ENCODE measurements around the gene PCED1B.
A peak's percentile ranks its signal among the peaks of the same experiment; 100 is the strongest.

Gene PCED1B

GRCh38 chr12:47095446-47096236, 16.2 kb downstream of the PCED1B start:
- H3K4me2 ChIP-seq (ENCODE audit: low read length), result no peak overlapping the region
- H3K23ac ChIP-seq (ENCODE audit: low read length), result no peak overlapping the region
- no peaks in the 10 kb centered on the region for H3K36me3 ChIP-seq (ENCODE audit: control insufficient read depth, insufficient read depth, low read length)
- H3K4me3 ChIP-seq (ENCODE audit: low read length), result no peak overlapping the region
- H3K79me1 ChIP-seq (ENCODE audit: low read length), result no peaks in the 10 kb centered on the region
- H2BK15ac ChIP-seq (replicated peaks; ENCODE audit: low read depth), result no peak overlapping the region
- no peaks in the 10 kb centered on the region for H3K79me2 ChIP-seq (ENCODE audit: control insufficient read depth, insufficient read depth, low read length)
- no peak overlapping the region for H2BK5ac ChIP-seq (ENCODE audit: low read length)
- no peaks in the 10 kb centered on the region for H3K4me1 ChIP-seq (ENCODE audit: control insufficient read depth, low read depth, low read length)
- no peak overlapping the region for H3K4ac ChIP-seq (ENCODE audit: low read depth, low read length)
- no peak for DNase-seq
- no peak overlapping the region for H3K9ac ChIP-seq (ENCODE audit: low read length)
- no peaks in the 10 kb centered on the region for H3K27me3 ChIP-seq (ENCODE audit: insufficient read depth, low read length, poor library complexity)
- no peak overlapping the region for H3K27ac ChIP-seq (ENCODE audit: low read depth, low read length)
- H4K8ac ChIP-seq (ENCODE audit: low read depth, low read length), result no peak overlapping the region
- WGBS (ENCODE audit: extremely low coverage, insufficient coverage, low lambda C conversion rate), result no CpG with 5 or more reads among the region's 3 CpGs
- no peak overlapping the region for H3K56ac ChIP-seq (ENCODE audit: low read length)
- no peak overlapping the region for H4K5ac ChIP-seq (ENCODE audit: low read length)
- H2AK5ac ChIP-seq (ENCODE audit: low read length), result no peak overlapping the region
- H2BK120ac ChIP-seq (ENCODE audit: low read depth, low read length), result no peak overlapping the region
- no peak overlapping the region for H3K18ac ChIP-seq (ENCODE audit: low read length)

DNA sequence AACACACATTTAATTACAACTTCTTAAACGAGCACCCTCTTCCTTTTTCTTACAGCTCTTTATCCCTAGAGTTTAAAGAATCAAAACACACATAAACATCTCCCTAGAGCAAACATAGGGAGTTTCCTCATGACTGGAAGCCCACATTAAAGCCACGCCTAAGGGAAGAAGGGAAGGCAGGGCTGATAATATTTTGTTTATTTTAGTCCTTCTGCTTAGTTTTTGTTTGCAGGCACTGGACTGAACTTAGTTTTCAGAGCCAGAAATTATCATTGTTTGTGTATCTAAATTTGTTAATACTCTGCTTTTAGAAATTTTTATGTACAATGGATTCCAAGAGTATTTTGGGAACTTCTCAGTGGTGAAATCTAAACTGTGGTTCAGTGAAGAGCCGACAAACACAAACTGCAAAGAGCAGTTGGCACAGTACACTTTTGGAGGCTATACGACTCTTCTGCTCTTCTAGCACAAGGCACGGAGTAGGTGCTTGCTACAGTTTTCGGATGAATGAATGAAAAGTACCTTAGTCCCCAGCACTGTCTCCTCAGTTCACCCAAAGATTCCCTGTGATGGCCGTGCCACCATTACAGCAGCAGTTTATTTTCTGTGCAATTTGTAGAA, 18.0 kb downstream of the PCED1B start:
- Histone ChIP-seq H2BK5ac (ENCODE audit: low read length) (no peak overlapping the region), H3K79me2 (ENCODE audit: control insufficient read depth, insufficient read depth, low read length) (no peaks in the 10 kb centered on the region), H3K36me3 (ENCODE audit: control insufficient read depth, insufficient read depth, low read length) (no peaks in the 10 kb centered on the region), H4K8ac (ENCODE audit: low read depth, low read length) (peak overlapping the region; percentile 81), H3K9ac (ENCODE audit: low read length) (no peak overlapping the region), H3K4me3 (ENCODE audit: low read length) (no peak overlapping the region), H2BK15ac (replicated peaks; ENCODE audit: low read depth) (no peak overlapping the region), H2BK120ac (ENCODE audit: low read depth, low read length) (no peak overlapping the region), H4K5ac (ENCODE audit: low read length) (no peak overlapping the region), H3K4me2 (ENCODE audit: low read length) (no peak overlapping the region), H3K27ac (ENCODE audit: low read depth, low read length) (no peak overlapping the region), H3K79me1 (ENCODE audit: low read length) (no peaks in the 10 kb centered on the region), H2AK5ac (ENCODE audit: low read length) (no peak overlapping the region), H3K4me1 (ENCODE audit: control insufficient read depth, low read depth, low read length) (no peaks in the 10 kb centered on the region), H3K18ac (ENCODE audit: low read length) (no peak overlapping the region), H3K4ac (ENCODE audit: low read depth, low read length) (peak overlapping the region; percentile 48), H3K56ac (ENCODE audit: low read length) (no peak overlapping the region), H3K27me3 (ENCODE audit: insufficient read depth, low read length, poor library complexity) (no peaks in the 10 kb centered on the region), H3K23ac (ENCODE audit: low read length) (no peak overlapping the region)
- WGBS (ENCODE audit: extremely low coverage, insufficient coverage, low lambda C conversion rate), result 100% methylated on average over 1 of the region's 7 CpGs
- no peak for DNase-seq

DNA sequence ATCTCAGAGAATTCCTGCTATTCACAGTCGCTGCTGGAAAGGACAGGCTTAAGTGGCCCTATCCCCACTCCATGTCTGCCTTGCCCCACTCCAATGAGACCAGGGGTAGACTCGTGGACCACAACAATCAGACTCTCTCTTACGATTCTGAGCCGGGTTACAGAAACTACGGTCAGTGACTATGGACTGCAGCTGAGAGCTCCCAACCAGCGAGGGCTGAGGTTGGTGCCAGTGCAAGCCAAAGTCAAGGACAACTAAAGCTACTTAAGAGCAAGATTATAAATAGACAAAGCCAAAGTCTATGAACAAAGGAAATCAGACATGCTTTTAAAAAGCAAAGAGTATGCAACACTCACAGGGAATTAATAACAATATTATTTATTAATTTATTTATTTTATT, 18.7 kb downstream of the PCED1B start:
- Histone ChIP-seq H3K4me2 (ENCODE audit: low read length) (no peak overlapping the region), H3K9ac (ENCODE audit: low read length) (no peak overlapping the region), H3K4ac (ENCODE audit: low read depth, low read length) (peak overlapping the region; percentile 59), H3K79me1 (ENCODE audit: low read length) (no peaks in the 10 kb centered on the region), H4K5ac (ENCODE audit: low read length) (no peak overlapping the region), H3K79me2 (ENCODE audit: control insufficient read depth, insufficient read depth, low read length) (no peaks in the 10 kb centered on the region), H2BK5ac (ENCODE audit: low read length) (no peak overlapping the region), H3K18ac (ENCODE audit: low read length) (no peak overlapping the region), H2BK120ac (ENCODE audit: low read depth, low read length) (no peak overlapping the region), H4K8ac (ENCODE audit: low read depth, low read length) (no peak overlapping the region), H3K27me3 (ENCODE audit: insufficient read depth, low read length, poor library complexity) (no peaks in the 10 kb centered on the region), H3K23ac (ENCODE audit: low read length) (peak overlapping the region; percentile 17), H3K4me1 (ENCODE audit: control insufficient read depth, low read depth, low read length) (no peaks in the 10 kb centered on the region), H2BK15ac (replicated peaks; ENCODE audit: low read depth) (no peak overlapping the region), H3K36me3 (ENCODE audit: control insufficient read depth, insufficient read depth, low read length) (no peaks in the 10 kb centered on the region), H3K4me3 (ENCODE audit: low read length) (no peak overlapping the region), H3K56ac (ENCODE audit: low read length) (peak overlapping the region; percentile 47), H2AK5ac (ENCODE audit: low read length) (no peak overlapping the region), H3K27ac (ENCODE audit: low read depth, low read length) (no peak overlapping the region)
- no peak for DNase-seq
- no CpG with 5 or more reads among the region's 6 CpGs for WGBS (ENCODE audit: extremely low coverage, insufficient coverage, low lambda C conversion rate)

GRCh38 chr12:47099610-47100009, 20.2 kb downstream of the PCED1B start:
- H3K9ac ChIP-seq (ENCODE audit: low read length), result no peak overlapping the region
- WGBS (ENCODE audit: extremely low coverage, insufficient coverage, low lambda C conversion rate), result no CpG with 5 or more reads among the region's 2 CpGs
- H3K27me3 ChIP-seq (ENCODE audit: insufficient read depth, low read length, poor library complexity), result no peaks in the 10 kb centered on the region
- no peak overlapping the region for H2BK5ac ChIP-seq (ENCODE audit: low read length)
- H3K79me1 ChIP-seq (ENCODE audit: low read length), result no peaks in the 10 kb centered on the region
- no peak overlapping the region for H3K56ac ChIP-seq (ENCODE audit: low read length)
- H3K18ac ChIP-seq (ENCODE audit: low read length), result no peak overlapping the region
- H3K23ac ChIP-seq (ENCODE audit: low read length), result no peak overlapping the region
- H2BK120ac ChIP-seq (ENCODE audit: low read depth, low read length), result no peak overlapping the region
- H2AK5ac ChIP-seq (ENCODE audit: low read length), result no peak overlapping the region
- no peak for DNase-seq
- no peak overlapping the region for H3K4ac ChIP-seq (ENCODE audit: low read depth, low read length)
- H4K5ac ChIP-seq (ENCODE audit: low read length), result no peak overlapping the region
- no peak overlapping the region for H4K8ac ChIP-seq (ENCODE audit: low read depth, low read length)
- H3K27ac ChIP-seq (ENCODE audit: low read depth, low read length), result no peak overlapping the region
- no peak overlapping the region for H3K4me2 ChIP-seq (ENCODE audit: low read length)
- no peaks in the 10 kb centered on the region for H3K36me3 ChIP-seq (ENCODE audit: control insufficient read depth, insufficient read depth, low read length)
- H3K4me1 ChIP-seq (ENCODE audit: control insufficient read depth, low read depth, low read length), result peaks cover 8% of the 10 kb centered on the region
- no peak overlapping the region for H2BK15ac ChIP-seq (replicated peaks; ENCODE audit: low read depth)
- H3K79me2 ChIP-seq (ENCODE audit: control insufficient read depth, insufficient read depth, low read length), result no peaks in the 10 kb centered on the region
- no peak overlapping the region for H3K4me3 ChIP-seq (ENCODE audit: low read length)

GRCh38 chr12:47100160-47100559, 20.7 kb downstream of the PCED1B start:
- H3K4ac ChIP-seq (ENCODE audit: low read depth, low read length), result no peak overlapping the region
- H3K18ac ChIP-seq (ENCODE audit: low read length), result no peak overlapping the region
- H2AK5ac ChIP-seq (ENCODE audit: low read length), result no peak overlapping the region
- no CpG with 5 or more reads among the region's 2 CpGs for WGBS (ENCODE audit: extremely low coverage, insufficient coverage, low lambda C conversion rate)
- H3K27ac ChIP-seq (ENCODE audit: low read depth, low read length), result no peak overlapping the region
- no peak overlapping the region for H2BK15ac ChIP-seq (replicated peaks; ENCODE audit: low read depth)
- H2BK5ac ChIP-seq (ENCODE audit: low read length), result no peak overlapping the region
- no peak overlapping the region for H3K9ac ChIP-seq (ENCODE audit: low read length)
- no peak for DNase-seq
- H3K79me2 ChIP-seq (ENCODE audit: control insufficient read depth, insufficient read depth, low read length), result no peaks in the 10 kb centered on the region
- H3K4me1 ChIP-seq (ENCODE audit: control insufficient read depth, low read depth, low read length), result peaks cover 11% of the 10 kb centered on the region
- no peak overlapping the region for H2BK120ac ChIP-seq (ENCODE audit: low read depth, low read length)
- H4K5ac ChIP-seq (ENCODE audit: low read length), result no peak overlapping the region
- H3K4me3 ChIP-seq (ENCODE audit: low read length), result no peak overlapping the region
- H3K27me3 ChIP-seq (ENCODE audit: insufficient read depth, low read length, poor library complexity), result no peaks in the 10 kb centered on the region
- H3K36me3 ChIP-seq (ENCODE audit: control insufficient read depth, insufficient read depth, low read length), result no peaks in the 10 kb centered on the region
- H3K79me1 ChIP-seq (ENCODE audit: low read length), result no peaks in the 10 kb centered on the region
- no peak overlapping the region for H3K23ac ChIP-seq (ENCODE audit: low read length)
- H3K4me2 ChIP-seq (ENCODE audit: low read length), result no peak overlapping the region
- H3K56ac ChIP-seq (ENCODE audit: low read length), result no peak overlapping the region
- no peak overlapping the region for H4K8ac ChIP-seq (ENCODE audit: low read depth, low read length)

All from mesendoderm (in vitro differentiated cells).